Measurements from ENCODE around the gene YY2.

Gene YY2

DNA sequence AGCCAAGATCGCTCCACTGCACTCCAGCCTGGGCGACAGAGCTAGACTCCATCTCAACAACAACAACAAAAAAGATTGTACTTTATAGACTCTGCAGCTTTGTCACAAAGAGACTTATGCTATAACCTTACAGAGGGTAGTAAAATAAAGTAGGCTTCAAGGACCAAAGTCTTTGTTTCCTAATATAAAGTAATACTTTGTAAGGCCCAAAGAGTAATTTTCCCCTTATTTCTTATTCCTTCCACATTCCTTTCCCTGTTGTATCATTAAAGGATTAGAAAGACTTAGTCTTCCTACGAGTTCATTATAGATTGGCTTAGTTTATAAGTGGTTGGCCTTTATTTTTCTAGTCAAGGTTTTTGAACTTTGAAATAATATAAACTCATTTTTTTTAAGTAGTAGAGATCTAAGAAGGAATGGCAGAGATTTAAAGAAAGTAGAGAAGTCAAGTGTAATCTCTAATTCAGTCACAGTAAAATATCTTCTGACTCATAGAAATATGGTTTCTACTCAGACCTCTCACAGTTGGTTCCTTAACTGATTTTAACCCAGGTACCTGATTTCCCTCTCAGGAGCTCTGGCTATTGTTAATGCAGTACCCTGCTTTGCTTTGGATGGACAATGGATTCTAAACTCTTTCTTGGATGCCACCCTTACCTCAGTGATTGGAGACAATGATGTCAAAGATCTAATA lies 26.2 kb downstream of the YY2 start:
- no peak for DNase-seq

DNA sequence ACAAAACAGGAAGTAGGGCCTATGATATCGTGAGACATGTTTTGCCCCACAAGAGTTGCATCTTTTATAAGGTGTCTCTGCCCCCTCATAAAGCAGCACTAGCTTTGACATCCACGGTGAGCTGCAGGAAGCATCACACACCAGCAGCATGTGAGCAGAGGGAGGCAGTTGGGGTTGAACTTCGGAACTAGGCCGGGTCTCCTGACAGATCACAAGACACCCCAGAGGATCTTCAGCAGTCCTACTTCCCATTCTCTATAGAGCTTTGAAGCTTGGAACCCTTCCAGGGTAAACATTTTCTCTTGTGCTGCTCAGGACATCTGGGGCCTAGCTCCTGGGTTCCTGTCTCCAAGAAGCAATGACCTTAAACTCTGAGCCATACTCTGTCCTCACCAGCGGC lies 27.5 kb downstream of the YY2 start:
- DNase-seq: no peak

DNA sequence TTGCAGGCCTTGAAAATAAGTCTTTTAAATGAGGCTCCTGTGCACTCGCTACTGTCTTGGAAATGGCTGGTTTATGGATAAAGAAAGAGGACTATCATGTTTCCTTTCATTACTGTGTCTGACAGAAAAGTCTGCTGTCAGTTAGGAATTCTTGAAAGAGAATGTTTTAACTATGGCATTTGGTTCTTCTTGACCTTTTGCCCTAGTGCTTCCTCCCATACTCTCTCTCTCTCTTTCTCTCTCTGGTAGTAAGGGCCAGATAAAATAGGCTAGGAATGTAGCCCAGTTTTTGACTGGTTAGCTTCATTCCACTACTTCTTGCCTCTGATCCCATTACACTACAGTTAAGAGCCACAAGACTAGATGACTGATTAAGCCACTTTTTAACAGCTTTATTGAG lies 29.8 kb downstream of the YY2 start:
- no peak for DNase-seq

DNA sequence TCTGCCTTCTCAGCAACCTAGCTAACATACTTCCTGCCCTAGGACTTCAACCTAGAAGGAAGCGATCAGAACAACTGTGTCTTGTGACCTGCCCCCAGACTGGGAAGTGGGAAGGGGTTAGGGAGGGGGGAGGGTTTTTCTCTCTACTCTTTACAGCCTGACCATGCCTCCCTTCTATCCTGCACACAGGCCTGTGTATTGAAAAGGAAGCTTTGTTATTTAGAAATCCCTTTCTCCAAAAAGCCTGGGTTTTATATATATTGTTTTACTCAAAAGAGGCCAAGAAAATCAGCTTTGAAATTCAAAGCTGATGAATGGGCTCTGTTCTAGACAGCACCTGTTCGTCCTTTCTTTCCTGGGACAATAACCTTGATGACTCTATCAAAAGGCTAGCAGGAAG lies 49.5 kb downstream of the YY2 start:
- no peak for DNase-seq

DNA sequence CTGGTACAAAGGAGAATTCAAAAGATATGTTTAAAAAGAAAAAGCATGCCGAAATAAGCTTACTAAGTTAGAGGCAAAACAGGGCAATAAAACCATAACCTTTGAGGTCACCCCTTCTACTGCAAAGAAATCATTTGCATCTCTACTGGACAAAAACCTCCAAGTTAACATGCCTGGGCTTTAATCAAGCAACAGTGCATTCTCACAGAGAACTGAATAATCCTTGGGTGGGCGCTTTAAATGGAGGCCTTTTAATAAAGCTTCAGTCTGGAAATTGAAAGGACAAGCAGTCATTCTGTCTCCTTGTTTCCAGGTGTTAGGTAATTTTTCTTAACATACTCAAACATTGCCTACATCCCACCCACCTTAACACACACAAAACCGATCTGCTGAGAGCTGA lies 50.2 kb downstream of the YY2 start:
- DNase-seq: no peak

DNA sequence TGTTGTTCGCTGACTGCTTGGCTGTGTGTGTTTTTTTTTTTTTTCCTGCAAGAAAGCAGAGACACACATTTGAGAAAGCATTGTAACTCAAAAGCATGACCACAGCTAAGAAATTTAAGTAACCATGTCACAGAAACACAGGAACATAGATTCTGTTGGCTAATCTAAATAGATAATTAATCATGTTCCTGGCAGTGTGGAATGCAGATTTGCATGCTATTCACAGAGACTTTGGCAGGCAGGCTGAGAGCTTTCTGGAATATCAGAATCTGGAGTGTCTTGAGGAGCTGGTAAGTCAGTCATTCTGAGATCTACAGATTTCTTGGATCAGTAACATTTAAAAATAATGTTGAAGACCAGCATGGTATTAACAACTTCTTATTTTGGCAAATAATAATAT lies 51.5 kb downstream of the YY2 start:
- no peak for DNase-seq

Data from activated CD4-positive, alpha-beta T cell treated with anti-CD3 and anti-CD28 coated beads for 1 hour (primary cell).